Left ventricle myocardium inferior (tissue), 1 donor: ENCODE results near the gene EPHB2. TPM values are rescaled to one million over a fixed set of nuclear protein-coding genes. Genes with fewer than 3 reads are reported as not detected.
"Not testable (repeated sequence)": the region's sequence is repeated elsewhere in the genome, so short reads cannot be mapped to it uniquely, and the experiment has no call there.

Experiments
- DNase-seq: peaks from one replicate; pipeline ENCODE4 v3.0.0-alpha.2; 2020
- H3K27ac ChIP-seq: fragments of 200-600 bp; replicated peaks from 2 replicates; pipeline ENCODE4 v1.8.0; 2021
- H3K27me3 ChIP-seq: fragments of 200-600 bp; 2 replicates; pipeline ENCODE4 v1.8.0; 2021; ENCODE audit warnings: low read depth
- H3K36me3 ChIP-seq: fragments of 200-600 bp; 2 replicates; pipeline ENCODE4 v1.8.0; 2021
- H3K4me1 ChIP-seq: fragments of 200-600 bp; 2 replicates; pipeline ENCODE4 v1.8.0; 2021
- H3K4me3 ChIP-seq: fragments of 200-600 bp; 2 replicates; pipeline ENCODE4 v1.8.0; 2021; ENCODE audit warnings: mild to moderate bottlenecking, moderate library complexity
- H3K9me3 ChIP-seq: fragments of 200-600 bp; replicated peaks from 2 replicates; pipeline ENCODE4 v1.8.0; 2021
- intact Hi-C: fragments of 100-400 bp; cut with micrococcal nuclease; formaldehyde crosslinking; loops from one replicate; pipeline ENCODE4 v1.11.0; 2022
- total RNA-seq: library from RNA; stranded (reverse); fragmentation: NEBNext Ultra II Directional; extraction: Animal tissue kit (Norgen Biotek cat#: 25700); gene quantifications from one replicate; pipeline ENCODE4 v1.2.1, GENCODE V29; 2021
- TF ChIP-seq, protein P1 (sequence below): fragments of 200-600 bp; IDR thresholded peaks from 2 replicates; pipeline ENCODE4 v1.8.0; 2021; ENCODE audit warnings: antibody characterized with exemption, mild to moderate bottlenecking, borderline replicate concordance
- donor health status: DM: no; HTN: yes; CAD: no; lungs with severe emphysema.

Gene EPHB2
- total RNA-seq, 1 donor from 2014 or later = 2.0 TPM

DNA sequence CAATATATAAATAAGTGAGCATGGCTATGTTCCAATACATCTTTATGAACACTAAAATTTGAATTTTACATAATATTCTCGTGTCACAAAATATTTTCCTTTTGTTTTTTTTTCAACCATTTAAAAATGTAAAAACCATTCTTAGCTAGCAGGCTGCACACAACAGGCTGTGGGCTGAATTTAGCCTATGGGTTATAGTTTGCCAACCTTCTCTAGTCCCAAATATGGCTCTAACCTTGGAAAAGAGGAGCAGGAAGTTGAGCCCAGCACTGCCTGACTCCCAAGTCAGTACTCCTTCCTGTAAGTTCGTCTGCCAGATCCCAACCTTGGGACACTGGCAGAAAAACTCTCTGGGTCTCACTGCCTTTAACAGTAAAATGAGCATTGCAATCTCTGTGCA, 44.2 kb upstream of the EPHB2 start:
- TF ChIP-seq, protein P1, sequence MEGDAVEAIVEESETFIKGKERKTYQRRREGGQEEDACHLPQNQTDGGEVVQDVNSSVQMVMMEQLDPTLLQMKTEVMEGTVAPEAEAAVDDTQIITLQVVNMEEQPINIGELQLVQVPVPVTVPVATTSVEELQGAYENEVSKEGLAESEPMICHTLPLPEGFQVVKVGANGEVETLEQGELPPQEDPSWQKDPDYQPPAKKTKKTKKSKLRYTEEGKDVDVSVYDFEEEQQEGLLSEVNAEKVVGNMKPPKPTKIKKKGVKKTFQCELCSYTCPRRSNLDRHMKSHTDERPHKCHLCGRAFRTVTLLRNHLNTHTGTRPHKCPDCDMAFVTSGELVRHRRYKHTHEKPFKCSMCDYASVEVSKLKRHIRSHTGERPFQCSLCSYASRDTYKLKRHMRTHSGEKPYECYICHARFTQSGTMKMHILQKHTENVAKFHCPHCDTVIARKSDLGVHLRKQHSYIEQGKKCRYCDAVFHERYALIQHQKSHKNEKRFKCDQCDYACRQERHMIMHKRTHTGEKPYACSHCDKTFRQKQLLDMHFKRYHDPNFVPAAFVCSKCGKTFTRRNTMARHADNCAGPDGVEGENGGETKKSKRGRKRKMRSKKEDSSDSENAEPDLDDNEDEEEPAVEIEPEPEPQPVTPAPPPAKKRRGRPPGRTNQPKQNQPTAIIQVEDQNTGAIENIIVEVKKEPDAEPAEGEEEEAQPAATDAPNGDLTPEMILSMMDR = no peak
- Histone ChIP-seq H3K27me3 (peaks cover 62% of the 10 kb centered on the region), H3K4me1 (no peaks in the 10 kb centered on the region), H3K36me3 (no peaks in the 10 kb centered on the region), H3K9me3 (no peaks in the 10 kb centered on the region), H3K27ac (no peak overlapping the region), H3K4me3 (no peak overlapping the region)
- no peak for DNase-seq
- intact Hi-C loops = no loop called here

DNA sequence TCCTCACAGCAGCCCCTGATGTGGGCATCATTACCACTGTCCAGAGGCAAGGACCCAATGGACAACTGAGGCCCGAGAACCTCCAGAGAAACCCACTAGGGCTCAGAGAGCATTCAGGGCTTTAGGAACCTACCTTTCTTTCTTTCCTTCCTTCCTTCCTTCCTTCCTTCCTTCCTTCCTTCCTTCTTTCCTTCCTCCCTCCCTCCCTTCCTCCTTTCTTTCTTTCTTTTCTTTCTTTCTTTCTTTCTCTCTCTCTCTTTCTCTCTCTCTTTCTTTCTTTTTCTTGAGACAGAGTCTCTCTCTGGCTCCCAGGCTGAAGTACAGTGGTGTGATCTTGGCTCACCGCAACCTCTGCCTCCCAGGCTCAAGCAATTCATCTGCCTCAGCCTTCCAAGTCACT, 41.8 kb upstream of the EPHB2 start:
- intact Hi-C loops, H3K27ac ChIP-seq, H3K9me3 ChIP-seq, H3K4me1 ChIP-seq, H3K4me3 ChIP-seq, DNase-seq, H3K36me3 ChIP-seq: not testable (repeated sequence)
- H3K27me3 ChIP-seq = peaks cover 69% of the 10 kb centered on the region

DNA sequence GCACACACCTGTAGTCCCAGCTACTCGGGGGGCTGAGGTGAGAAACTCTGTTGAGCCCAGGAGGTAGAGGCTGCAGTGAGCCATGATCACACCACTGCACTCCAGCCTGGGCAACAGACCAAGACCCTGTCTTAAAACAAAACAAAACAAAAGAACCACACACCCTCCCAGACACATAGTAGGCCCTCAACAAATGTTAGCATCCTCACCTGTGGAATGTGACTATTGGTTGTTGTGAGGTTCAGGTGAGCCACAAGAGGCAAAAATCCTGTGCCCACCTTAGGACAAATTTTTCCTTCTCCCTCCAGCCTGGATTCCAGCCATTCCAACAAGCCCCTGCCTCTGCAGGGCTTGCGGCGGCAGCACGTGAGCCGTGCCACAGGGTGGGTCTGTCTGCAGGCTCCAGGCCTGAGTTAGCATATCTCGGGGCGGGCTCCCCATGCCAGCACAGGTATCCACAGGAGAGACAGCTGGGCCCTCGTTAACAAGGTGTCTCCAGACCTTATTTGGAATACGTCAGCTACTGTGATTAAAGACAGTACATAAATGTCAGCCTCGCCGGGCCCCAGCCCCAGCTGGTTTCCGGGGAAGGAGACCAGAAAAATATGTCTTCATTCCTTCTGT, 40.2 kb upstream of the EPHB2 start:
- Histone ChIP-seq H3K27ac (no peak overlapping the region), H3K36me3 (no peaks in the 10 kb centered on the region), H3K27me3 (peaks cover 80% of the 10 kb centered on the region), H3K4me3 (no peak overlapping the region), H3K9me3 (no peaks in the 10 kb centered on the region), H3K4me1 (no peaks in the 10 kb centered on the region)
- intact Hi-C loops = no loop called here
- DNase-seq = no peak
- TF ChIP-seq, protein P1 = no peak

GRCh38 chr1:22671999-22672398, 38.6 kb upstream of the EPHB2 start:
- intact Hi-C loops = no loop called here
- peaks cover 91% of the 10 kb centered on the region for H3K27me3 ChIP-seq

DNA sequence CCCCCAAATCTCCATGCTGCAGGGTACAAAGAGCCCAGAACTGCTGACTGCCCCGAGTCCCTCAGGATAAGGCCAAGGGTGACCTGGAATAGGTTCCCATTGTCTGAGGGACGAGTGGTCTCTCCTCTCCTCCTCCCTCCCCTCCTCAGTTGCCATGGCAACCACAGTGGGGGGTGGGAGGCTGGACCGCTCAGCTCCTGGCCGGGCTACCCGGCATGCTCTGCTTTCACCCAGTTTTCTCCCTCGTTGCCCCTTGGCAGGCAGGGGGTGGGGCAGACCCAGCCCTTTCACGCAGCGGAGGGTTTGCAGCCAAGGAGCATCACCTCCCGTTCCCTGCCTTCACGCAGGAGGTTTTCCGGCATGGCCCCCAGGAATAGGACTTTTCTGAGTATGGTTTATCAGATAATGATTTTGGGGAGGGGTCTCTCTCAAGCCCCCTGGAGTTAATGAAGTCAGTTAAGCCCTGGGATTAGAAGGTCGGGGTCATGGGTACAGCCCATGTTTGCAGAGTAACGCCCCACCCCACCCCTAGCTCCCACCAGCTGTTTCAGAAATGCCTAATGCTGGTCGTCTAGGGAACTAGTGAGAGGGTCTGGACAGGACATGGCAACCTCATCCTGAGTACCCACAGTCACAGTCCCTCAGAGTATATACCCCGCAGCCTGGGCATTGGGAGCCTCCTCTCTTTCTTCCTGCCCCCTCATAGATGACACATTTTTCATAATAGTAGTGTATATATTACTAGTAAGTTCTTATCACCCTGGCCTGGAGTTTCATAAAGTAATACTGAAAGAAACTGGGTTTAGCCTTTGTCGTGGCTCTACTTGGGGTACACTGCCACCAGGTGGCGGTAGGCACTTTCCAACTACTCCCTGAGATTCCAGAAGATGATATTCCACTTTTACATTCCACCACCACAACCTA, 36.9 kb upstream of the EPHB2 start:
- DNase-seq = peak; percentile 41
- no peaks in the 10 kb centered on the region for H3K4me1 ChIP-seq

More at GRCh38 chr1:22671999-22672398, 38.6 kb upstream of the EPHB2 start:
- no peak for DNase-seq
- Histone ChIP-seq H3K4me3 (no peak overlapping the region), H3K4me1 (no peaks in the 10 kb centered on the region), H3K27ac (no peak overlapping the region), H3K36me3 (no peaks in the 10 kb centered on the region), H3K9me3 (no peaks in the 10 kb centered on the region)
- TF ChIP-seq, protein P1 = no peak

More for the DNA sequence above, 36.9 kb upstream of the EPHB2 start:
- Histone ChIP-seq H3K27ac (no peak overlapping the region), H3K36me3 (no peaks in the 10 kb centered on the region), H3K4me3 (no peak overlapping the region), H3K9me3 (no peaks in the 10 kb centered on the region), H3K27me3 (peaks cover 90% of the 10 kb centered on the region)
- TF ChIP-seq, protein P1 = peak; percentile 71
- intact Hi-C loops = no loop called here
